NK-92 (cell line): ENCODE results near the gene CEP104.
"Not testable (repeated sequence)": the region's sequence is repeated elsewhere in the genome, so short reads cannot be mapped to it uniquely, and the experiment has no call there.

Source experiments
- DNase-seq: peaks from one replicate; lab custom pipeline; 2025; ENCODE audit not compliant: unreplicated experiment; lab: John Stamatoyannopoulos, UW

The CEP104 gene

DNA sequence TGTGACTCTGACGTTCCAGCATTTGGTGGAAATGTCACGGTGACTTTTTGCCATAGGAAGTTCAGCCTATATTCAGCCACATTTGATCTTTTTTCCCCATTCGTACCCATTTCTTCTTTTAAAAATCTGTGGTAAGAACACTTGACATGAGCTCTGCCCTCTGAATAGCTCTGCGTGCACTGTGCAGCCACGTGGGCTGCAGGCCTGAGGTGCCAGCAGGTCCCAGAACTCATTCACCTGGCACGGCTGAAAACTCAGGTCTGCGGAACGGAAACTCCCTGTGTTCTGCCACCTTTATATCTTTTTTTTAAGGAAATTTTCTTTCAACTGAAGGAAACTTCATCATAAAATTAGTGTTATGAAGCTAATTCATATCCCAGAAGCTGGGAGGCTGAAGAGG, 28.6 kb downstream of the CEP104 start:
- no peak for DNase-seq

DNA sequence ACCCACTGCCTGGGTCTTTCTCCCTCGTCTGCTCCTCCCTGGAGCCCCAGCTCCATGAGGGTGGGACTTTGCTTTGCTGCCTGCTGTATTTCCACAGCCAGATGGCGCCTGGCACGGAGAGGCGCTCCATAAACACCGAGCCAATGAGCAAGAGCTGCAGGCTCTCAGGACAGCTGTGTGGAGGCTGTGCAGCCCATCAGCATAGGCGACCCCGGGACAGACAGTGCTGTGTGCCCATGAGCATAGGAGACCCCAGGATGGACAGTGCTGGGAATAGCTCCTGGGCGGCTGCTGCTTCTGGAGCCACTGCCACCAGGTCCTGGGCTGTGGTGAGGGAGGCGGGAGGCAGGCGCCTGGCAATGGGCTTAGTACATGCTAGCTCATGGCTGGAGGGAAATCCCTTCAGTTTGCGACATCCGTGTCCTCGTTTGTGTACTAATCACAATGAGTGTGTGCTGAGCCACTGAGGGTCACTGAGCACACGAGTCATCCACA, 29.2 kb downstream of the CEP104 start:
- DNase-seq, result no peak

DNA sequence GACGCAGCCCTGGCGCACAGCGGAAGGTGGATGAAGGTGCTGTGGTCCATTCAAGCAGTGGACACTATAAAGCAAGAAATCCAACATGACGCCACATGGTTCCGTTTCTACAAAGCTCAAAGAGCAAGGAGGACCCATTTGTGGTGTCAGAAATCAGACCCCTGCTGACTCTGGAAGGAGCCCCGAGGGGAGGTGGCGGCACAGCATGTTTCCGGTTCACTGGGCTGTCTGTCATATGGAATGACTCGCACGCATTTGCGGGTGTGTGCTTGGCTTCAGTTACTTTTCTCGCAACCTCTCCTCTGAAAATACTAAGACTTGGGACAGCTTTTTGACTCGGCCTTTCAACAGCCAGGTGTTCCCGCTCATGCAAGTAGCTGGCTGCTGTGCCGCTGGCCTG, 31.7 kb downstream of the CEP104 start:
- DNase-seq, result no peak

DNA sequence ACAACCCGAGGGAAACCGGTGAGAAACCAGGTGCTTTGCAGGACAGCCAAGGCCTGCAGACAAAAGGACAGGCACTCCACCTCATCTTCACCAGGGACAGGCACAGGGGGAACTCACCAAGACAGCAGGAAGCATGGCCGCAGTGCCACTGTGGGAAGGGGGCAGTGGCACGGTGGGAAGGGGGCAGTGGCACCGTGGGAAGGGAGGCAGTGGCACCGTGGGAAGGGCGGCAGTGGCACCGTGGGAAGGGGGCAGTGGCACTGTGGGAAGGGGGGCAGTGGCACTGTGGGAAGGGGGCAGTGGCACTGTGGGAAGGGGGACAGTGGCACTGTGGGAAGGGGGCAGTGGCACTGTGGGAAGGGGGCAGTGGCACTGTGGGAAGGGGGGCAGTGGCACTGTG, 32.4 kb downstream of the CEP104 start:
- no peak for DNase-seq

DNA sequence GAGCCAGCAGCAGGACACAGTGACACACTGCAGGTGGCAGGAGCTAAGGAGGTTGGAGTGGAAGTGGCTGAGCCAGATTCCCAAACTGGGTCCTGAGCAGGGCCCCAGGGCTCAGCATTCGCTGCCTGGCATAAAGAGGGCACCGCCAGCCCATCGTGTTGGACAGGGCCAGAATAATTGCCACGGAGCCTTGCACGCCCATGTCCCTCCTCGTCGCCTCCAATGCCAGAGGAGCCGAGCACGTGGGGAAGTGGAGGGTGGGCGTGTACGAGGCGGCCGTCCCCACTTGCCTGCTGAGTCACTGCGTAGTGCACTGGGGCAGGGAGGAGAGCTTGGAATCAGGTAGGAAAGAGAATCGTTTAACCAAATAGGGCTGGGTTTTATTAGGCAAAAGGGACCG, 34.6 kb downstream of the CEP104 start:
- DNase-seq, result no peak

DNA sequence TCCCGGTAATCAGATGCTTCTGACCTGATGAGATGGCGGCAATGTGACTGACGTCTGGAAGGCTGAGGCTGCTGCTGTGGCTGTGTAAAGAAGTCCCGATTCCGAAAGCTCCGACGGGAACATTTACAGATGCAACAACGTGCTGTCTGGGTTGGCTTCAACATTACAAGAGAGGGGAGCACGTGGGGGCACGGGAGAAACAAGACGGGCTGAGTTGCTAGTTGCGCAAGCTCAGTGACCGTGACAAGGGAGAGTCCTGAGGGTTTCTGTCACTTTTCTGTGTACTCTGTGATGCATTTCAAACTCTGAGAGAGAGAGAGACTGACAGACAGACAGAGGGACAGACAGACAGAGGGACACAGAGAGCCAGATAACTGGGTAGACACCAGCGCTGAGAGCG, 35.1 kb downstream of the CEP104 start:
- no peak for DNase-seq

DNA sequence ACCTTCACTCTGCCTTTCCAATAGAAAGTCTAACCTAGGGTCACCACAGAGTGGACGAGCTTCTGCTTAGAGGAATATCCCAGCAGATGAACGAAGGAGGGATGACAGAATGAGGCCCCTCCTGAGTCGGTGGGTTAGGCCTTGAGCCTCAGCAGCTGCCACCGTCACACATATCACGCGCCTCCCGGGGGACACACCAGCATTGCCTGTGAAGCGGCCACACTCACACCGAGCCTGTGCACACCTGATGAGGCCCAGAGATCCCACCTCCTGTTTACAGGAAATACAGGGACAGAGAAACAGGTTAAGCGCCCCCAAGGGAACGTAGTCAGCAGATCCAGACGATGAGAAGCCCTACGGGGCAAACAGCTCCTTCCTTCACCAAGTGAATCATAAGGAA, 35.6 kb downstream of the CEP104 start:
- no peak for DNase-seq

DNA sequence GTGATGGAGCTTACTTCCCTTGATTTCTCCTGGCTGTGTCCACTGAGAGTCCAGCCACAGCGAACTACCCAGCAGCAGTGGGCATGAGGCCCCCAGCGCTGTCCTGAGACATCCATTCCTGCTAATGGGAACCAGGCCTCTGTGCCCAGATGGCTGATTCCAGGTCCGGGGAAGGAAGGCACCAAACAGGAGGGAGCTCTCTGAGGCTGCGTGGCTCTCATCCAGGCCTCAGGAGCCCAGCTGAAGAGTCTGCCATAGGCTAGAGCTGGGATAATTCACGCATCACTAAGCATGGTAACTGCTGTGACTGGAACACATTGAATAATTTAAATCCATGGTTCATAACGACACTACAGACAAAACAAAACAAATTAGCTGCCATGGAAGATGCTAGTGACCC, 36.0 kb downstream of the CEP104 start:
- DNase-seq, result no peak

DNA sequence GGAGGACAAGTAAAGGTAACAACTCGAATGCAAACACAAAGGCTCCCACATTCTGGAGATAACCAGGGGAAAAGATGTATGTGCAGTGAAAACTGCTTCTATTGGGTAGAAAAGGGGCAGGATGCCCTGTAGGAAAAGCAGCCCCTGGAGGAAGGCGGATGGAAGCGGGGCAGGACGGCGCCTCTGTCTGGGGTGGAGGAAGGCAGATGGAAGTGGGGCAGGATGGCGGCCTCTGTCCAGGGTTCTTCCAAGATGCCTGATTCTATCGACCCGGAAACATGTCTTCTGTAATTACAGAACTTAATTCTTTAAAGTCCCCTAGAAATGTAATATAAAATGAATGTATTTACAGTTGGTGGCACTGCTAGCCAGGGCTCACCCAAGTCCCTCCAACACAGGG, 36.7 kb downstream of the CEP104 start:
- no peak for DNase-seq

DNA sequence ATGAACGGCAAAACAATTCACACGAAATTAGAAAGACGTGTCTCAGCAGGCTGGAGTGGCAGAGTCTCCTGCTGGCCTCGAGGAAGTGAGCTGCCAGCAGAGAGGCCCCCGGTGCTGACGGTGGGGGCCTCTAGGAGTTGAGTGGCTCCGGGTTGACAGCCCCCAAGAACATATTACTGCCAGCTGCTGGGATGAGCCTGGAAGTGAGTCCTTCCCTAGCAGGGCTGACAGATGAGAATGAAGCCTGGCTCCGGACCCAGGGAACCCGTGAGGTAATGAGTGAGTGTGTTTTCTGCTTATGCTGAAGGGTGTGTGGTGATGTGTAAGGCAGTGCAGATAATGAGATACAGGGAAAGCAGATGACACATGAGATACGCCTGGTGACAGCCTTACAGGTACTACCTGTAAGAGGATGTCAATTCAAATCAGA, 37.2 kb downstream of the CEP104 start:
- no peak for DNase-seq

DNA sequence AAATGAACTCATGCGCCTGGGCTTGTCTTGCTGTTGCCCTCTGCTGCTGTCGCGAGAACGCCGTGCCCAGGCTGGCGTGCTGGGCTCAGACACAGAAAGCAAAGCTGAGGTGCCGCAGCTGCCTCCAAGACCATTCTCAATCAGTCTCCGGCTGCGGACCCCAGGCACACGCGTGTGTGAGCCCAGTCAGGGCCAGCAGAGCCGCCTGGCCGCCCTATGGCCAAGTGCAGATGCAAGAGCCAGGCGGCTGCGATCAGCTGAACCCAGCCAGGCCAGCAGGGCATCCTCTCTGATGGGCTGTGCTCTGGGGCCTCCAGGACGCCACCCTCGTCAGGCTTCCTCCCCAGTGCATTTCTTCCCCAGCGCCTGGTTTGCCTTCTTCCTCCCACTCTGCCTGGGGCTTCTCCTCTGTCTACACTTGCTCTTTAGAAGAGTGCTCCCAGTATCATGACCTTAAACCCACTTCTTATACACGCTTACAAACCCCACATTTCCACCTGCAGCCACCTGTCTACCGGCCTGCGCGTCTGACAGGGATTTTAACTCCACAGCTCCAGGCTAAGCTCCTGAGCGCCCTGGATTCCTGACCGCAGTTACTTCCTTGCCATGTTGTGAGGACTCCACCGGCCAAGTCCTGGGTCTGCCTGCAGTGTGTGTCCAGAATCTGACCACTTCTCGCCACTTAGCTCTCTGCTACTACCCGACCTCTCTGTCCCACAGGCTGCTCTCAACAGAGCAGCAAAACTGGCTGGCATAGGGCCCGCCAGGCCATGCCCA, 39.0 kb downstream of the CEP104 start:
- no peak for DNase-seq

DNA sequence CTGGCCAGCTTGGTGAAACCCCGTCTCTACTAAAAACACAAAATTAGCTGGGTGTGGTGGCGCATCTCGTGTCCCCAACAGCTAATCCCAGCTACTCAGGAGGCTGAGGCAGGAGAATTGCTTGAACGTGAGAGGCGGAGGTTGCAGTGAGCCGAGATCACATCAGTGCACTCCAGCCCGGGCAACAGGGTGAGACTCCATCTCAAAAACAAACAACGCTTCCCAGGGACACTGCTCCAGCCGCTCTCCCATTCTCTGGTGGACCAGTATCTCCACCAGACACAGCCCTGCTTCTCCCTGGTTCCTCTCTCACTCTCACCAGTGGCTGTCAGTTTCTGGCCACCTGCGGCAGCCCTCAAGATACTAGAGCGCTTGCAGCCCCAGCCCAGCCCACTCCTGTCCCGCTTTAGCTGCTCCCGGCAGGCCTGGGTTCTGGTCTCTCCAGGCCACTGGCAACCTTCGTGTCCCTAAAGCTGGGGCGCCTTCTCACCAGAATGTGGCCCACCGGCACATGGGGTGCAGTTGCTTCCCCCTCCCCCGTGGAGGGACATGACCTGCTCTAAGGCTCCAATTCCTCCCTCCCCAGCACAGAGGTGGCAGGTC, 39.8 kb downstream of the CEP104 start:
- DNase-seq, result no peak

DNA sequence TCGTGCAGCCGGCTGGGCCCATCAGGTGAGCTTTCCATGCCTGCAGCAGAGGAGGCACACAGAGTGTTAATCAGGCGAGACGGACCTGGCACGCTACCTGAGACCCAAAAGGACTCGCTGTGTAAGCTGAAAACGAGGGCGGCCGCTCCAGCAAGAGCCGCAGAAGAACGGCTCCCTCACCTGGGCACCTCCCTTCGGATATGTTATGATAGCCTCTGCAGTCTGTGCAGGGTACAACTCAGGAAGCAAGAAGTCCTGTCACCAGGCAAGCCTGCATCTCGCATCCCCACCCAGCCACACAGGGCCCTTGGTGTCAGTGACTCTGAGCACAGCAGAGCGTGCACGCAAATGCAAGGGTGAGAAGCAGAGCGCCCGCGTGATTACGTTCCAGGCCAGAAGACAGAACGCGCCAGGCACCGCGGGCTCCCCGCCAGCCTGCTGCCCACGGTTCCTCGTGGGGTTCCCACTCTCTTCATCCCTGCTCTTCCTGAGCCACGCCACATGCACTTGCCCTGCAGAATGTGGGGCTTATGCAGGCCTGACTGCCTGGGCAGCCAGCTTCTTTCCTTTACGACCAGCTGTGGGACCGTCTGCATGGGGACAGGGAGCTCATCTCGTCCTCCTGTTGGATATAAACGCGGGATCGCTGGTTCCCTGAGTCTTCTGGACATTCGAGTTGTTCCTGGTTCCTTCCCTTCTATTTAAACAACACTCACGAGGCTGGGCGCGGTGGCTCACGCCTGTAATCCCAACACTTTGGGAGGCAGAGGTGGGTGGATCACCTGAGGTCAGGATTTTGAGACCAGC, 40.5 kb downstream of the CEP104 start:
- no peak for DNase-seq

DNA sequence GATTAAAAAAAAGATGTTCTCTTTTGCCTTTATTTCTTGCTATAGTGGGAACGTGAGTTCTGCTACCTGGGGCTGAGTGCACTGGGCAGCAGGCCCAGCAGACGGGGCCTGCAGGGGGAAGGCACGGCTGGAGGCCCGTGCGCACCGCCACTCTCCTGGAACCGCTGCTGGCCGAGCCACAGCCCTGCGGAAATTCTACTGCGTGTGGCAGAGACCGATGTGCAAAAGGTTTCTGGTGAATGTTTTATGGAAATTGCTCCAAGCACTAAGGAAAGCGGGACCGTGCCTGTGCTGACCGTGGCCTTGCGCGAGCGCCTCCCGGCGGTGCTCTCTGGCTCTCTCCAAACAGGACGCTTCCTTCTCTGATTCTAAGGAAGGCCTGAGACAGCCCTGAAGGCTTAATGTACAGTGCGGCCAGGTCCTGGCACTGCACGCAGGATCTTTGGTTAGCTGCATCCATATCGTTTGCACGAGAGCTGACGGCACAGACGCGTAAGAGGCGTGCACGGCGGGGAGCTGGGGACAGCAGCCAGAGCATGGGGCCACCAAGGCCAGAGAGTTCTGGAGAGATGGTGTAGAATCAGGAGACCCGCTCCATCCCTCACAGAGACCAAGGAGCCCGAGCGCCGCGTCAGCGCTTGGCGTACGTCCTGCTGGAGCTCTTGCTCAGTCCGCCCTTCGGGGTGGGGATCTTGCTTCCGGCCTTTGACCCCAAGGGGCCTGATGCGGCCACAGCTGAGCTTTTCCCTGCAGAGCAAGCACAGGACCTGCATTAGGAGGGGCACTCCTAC, 42.0 kb downstream of the CEP104 start:
- DNase-seq, result no peak

DNA sequence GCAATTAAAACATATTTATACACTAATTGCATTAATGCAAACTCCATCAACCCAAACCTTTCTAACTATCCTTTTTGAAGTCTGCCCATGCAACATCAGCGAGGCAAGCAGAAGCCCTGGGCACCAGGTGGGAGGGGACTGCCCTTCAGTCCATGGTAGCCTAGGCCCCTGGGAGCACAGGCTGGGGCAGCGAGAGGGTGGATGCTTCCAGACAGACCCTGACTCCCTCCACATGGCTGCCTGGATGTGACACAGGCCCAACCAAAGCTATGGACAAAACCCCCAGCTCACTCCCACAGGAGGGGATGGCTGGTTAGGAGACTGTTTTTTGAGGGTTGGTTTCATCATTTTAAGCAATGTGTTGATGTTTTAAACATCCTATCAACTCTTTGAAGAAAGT, 42.9 kb downstream of the CEP104 start:
- no peak for DNase-seq

DNA sequence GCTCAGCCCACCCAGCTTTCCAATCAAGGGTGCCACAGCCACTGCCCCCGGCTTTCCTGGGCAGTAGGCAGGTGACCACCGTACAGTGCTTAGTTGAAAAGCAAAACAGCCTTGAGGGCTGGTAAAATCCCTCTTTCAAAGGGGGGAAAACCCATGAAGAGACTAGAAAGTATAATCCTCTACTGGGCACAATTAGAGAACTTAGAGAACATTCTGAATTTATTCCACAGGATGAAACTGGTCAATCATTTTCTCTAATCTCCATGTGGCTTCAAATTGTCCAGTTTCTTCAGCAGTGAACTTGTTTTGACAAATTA, 45.5 kb downstream of the CEP104 start:
- DNase-seq, result no peak

DNA sequence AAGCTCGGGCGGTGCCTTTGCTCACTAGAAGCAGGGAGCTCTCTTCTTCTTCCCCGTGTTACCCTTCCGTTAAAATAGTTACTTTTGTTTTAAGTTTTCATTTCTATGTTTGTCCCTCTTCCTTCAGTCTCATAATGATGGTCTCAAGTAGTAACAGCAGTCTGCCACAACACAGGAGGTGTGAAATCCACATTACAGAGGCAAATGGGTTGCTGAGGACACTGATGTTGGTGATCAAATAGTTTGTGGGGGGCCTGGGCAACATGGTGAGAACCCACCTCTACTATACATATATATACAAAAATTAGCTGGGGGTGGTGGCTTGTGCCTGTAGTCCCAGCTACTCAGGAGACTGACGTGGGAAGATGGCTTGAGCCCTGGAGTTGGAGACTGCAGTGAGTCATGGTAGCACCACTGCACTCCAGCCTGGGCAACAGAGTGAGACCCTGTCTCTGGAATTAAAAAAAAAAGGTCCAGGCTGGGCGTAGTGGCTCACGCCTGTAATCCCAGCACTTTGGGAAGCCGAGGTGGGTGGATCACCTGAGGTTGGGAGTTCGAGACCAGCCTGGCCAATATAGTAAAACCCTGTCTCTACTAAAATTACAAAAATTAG, 46.8 kb downstream of the CEP104 start:
- not testable (repeated sequence) for DNase-seq

DNA sequence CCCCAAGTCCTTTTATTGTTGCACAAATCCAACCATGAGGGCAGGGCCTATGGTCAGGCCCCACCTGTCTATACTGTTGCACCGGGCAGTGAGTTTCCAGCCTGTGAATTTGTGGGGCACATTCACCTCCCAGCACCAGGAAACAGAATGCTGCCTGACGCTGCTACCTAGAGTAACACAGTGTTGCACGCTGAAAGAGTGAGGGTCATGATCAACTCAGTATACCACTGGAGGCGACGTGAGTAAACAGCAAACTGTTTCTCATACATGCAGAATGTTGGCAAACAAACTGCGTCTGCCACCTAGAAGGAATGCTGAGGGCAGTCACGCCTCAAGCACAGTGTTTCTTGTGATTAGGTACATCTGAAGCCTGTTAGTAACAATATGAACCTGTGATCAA, 47.3 kb downstream of the CEP104 start:
- no peak for DNase-seq

DNA sequence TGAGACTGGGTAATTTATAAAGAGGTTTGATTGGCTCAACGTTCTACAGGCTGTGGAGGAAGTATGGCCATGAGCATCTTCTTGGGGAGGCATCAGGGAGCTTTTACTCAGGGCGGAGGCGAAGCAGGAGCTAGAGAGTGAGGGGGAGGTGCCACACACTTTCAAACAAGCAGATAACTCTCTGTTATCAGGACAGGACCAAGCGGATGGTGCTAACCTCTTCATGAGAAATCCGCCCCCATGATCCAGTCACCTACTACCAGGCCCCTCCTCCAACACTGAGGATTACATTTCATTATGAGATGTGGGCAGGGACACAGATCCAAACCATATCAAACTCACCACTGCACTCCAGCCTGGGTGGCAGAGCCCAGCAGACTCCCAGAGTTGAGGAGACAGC, 49.2 kb downstream of the CEP104 start:
- DNase-seq, result no peak

DNA sequence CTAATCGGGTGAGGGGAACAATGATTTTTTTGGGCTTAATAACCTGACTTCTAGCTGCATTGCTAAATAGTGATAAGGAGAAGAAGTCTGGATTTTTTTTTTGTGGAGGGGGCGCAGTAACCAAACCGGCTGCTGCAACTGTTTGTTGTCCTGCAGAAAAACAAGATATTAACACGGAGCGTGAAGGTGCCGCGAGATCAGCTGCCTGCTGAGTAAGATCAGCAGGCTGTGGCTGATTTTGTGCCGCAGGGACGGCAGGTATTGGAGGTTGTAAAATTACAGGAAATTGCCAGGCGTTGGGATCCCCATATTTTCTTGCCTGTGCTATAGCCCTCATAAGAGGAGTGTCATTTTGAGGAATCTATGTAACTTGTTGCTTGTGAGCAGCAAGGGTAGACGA, 52.0 kb downstream of the CEP104 start:
- no peak for DNase-seq

DNA sequence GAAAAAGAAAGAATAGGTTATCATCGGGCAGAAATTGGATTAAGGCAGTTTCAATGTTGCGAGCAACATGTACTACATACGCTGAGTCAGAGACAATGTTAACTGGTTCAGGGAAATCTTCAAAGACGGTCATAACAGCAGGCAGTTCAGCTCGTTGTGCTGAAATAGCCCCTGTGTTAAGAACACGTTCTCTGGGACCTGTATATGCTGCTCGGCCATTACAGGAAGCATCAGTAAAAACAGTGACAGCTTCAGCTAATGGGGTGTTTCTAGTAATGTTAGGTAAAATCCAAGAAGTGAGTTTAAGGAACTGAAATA, 52.4 kb downstream of the CEP104 start:
- DNase-seq, result not testable (repeated sequence)
